ENCODE data around the gene ADPRH. TPM values are rescaled to one million over a fixed set of nuclear protein-coding genes. Genes with fewer than 3 reads are reported as not detected.

The ADPRH gene
- 0.77 and 1.4 TPM in 2 replicates for total RNA-seq (ENCODE audit: low replicate concordance)

DNA sequence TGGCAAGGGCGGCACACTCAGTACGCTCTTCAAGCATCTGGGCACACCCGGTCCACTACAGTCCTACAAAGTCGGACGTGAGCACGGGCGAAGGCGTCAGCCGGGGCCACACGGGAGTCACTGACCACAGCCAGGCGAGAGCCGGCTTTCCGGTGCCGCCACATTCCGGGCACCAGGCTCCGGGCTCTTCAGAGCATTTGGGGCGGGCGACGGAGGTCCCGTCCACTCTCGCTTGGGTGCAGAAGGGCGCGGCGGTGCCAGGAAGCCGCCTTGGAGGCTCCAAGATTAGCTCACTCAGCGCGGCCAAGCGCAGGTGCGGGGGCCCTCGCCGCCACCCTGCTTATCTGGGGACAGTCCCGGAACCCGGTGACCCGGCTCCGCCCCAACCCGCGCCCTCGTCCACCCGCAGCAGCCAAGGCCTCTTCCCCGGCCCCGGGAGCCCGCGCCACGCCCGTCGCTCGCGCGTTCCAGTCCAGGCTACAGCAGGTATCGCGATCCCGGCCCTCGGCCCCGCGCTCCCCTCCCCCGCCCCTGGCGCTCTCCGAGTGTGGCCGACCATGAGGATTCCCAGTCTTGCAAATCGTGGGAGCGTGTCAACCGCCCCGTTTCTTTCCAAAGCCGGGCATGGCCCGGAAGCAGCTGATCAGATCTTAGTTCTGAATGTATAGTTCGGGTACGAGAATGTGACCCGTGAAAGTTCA lies at the start of gene ADPRH:
Gene ADPRH (plus strand): TSS at position 127 of the 701 bp plus-strand sequence. CDS start 2,678 bp downstream, outside the sequence.
- Mint-ChIP-seq H3K27me3 (ENCODE audit: insufficient read depth, low read depth) (peaks cover 15% of the 10 kb centered on the region), H3K9me3 (no peaks in the 10 kb centered on the region), H3K4me3 (peak within 1 kb of the TSS; percentile 88), H3K27ac (peak within 1 kb of the TSS; percentile 92), H3K4me1 (peaks cover 12% of the 10 kb centered on the region), H3K36me3 (no peaks in the 10 kb centered on the region)
- Histone ChIP-seq H3K9me3 (ENCODE audit: low read depth) (no peaks in the 10 kb centered on the region), H2AFZ (replicated peaks) (peak within 1 kb of the TSS; percentile 77), H3K4me3 (peak within 1 kb of the TSS; percentile 56), H3K9ac (no peak within 1 kb of the TSS), H3K36me3 (no peaks in the 10 kb centered on the region), H3F3A (ENCODE audit: low read depth) (peaks cover 16% of the 10 kb centered on the region), H3K4me2 (peak within 1 kb of the TSS; percentile 74), H3K27ac (no peak within 1 kb of the TSS), H4K20me1 (ENCODE audit: low read depth) (no peaks in the 10 kb centered on the region), H3K79me2 (ENCODE audit: low read depth) (no peaks in the 10 kb centered on the region), H3K4me1 (peaks cover 11% of the 10 kb centered on the region), H3K27me3 (peaks cover 16% of the 10 kb centered on the region)
- peak; percentile 87 for DNase-seq (ENCODE audit: low spot score)
- peak; percentile 65 for TF ChIP-seq EZH2 (IDR thresholded peaks at IDR 0.05)
- no peak for TF ChIP-seq CTCF (IDR thresholded peaks at IDR 0.05)
- TF ChIP-seq EZH2phosphoT487 (IDR thresholded peaks at IDR 0.05), result peak; percentile 27

- peaks cover 11% of the 10 kb centered on the region for H3K36me3 Mint-ChIP-seq
- Histone ChIP-seq H3K79me2 (ENCODE audit: low read depth) (no peaks in the 10 kb centered on the region), H3K36me3 (no peaks in the 10 kb centered on the region), H3K9me3 (ENCODE audit: low read depth) (no peaks in the 10 kb centered on the region), H3K4me1 (no peaks in the 10 kb centered on the region), H3F3A (ENCODE audit: low read depth) (no peaks in the 10 kb centered on the region), H3K27ac (no peak overlapping the region), H4K20me1 (ENCODE audit: low read depth) (no peaks in the 10 kb centered on the region), H3K4me3 (no peak overlapping the region), H2AFZ (replicated peaks) (no peak overlapping the region), H3K9ac (no peak overlapping the region), H3K4me2 (no peak overlapping the region), H3K27me3 (no peaks in the 10 kb centered on the region)
- H3K4me3 Mint-ChIP-seq, result no peak overlapping the region
- H3K9me3 Mint-ChIP-seq, result no peaks in the 10 kb centered on the region
- H3K4me1 Mint-ChIP-seq, result no peaks in the 10 kb centered on the region
- DNase-seq (ENCODE audit: low spot score), result no peak
- no peaks in the 10 kb centered on the region for H3K27me3 Mint-ChIP-seq (ENCODE audit: insufficient read depth, low read depth)
- TF ChIP-seq EZH2phosphoT487 (IDR thresholded peaks at IDR 0.05), result no peak
- TF ChIP-seq EZH2 (IDR thresholded peaks at IDR 0.05), result no peak
- no peak for TF ChIP-seq CTCF (IDR thresholded peaks at IDR 0.05)
- no peak overlapping the region for H3K27ac Mint-ChIP-seq
Measured at GRCh38 chr3:119529883-119530282, 49.4 kb upstream of the ADPRH start.

- Histone ChIP-seq H4K20me1 (ENCODE audit: low read depth) (no peaks in the 10 kb centered on the region), H3K27me3 (no peaks in the 10 kb centered on the region), H3K27ac (no peak overlapping the region), H2AFZ (replicated peaks) (no peak overlapping the region), H3K4me1 (no peaks in the 10 kb centered on the region), H3K9ac (no peak overlapping the region), H3K4me3 (no peak overlapping the region), H3K36me3 (no peaks in the 10 kb centered on the region), H3K4me2 (no peak overlapping the region), H3K9me3 (ENCODE audit: low read depth) (no peaks in the 10 kb centered on the region), H3K79me2 (ENCODE audit: low read depth) (no peaks in the 10 kb centered on the region), H3F3A (ENCODE audit: low read depth) (no peaks in the 10 kb centered on the region)
- peaks cover 10% of the 10 kb centered on the region for H3K36me3 Mint-ChIP-seq
- TF ChIP-seq EZH2 (IDR thresholded peaks at IDR 0.05), result no peak
- TF ChIP-seq EZH2phosphoT487 (IDR thresholded peaks at IDR 0.05), result no peak
- TF ChIP-seq CTCF (IDR thresholded peaks at IDR 0.05), result no peak
- H3K4me1 Mint-ChIP-seq, result no peaks in the 10 kb centered on the region
- no peak for DNase-seq (ENCODE audit: low spot score)
- no peaks in the 10 kb centered on the region for H3K27me3 Mint-ChIP-seq (ENCODE audit: insufficient read depth, low read depth)
- no peak overlapping the region for H3K4me3 Mint-ChIP-seq
- H3K9me3 Mint-ChIP-seq, result no peaks in the 10 kb centered on the region
- H3K27ac Mint-ChIP-seq, result no peak overlapping the region
Measured at GRCh38 chr3:119530456-119530855, 48.8 kb upstream of the ADPRH start.

Data from neural progenitor cell (in vitro differentiated cells).